Measurements from ENCODE around the gene SUPT20HL1. TPM values are rescaled to one million over a fixed set of nuclear protein-coding genes. Genes with fewer than 3 reads are reported as not detected.
"Not testable (repeated sequence)": the region's sequence is repeated elsewhere in the genome, so short reads cannot be mapped to it uniquely, and the experiment has no call there.

SUPT20HL1 gene
- total RNA-seq, 1 experiment from 2014 or later: not detected

DNA sequence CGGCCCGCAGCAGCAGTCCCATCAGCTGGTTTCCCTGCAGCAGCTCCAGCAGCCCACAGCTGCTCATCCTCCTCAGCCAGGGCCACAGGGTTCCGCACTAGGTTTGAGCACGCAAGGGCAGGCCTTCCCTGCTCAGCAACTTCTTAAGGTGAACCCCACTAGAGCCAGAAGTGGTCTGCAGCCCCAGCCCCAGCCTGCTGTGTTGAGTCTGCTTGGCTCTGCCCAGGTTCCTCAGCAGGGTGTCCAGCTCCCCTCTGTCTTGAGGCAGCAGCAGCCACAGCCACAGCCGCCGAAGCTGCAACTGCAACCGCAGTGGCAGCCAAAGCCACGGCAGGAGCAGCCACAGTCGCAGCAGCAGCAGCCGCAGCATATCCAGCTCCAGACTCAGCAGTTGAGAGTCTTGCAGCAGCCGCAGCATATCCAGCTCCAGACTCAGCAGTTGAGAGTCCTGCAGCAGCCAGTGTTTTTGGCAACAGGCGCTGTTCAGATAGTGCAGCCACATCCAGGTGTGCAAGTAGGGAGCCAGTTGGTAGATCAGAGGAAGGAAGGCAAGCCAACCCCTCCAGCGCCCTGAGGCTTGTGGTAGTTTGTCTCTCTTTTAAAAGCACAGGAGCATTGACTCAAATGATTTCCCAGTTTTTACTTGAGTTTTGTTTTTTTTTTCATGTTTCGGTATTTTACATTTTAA is 4.6 kb downstream of the SUPT20HL1 start:
- H3K36me3 Mint-ChIP-seq: no peaks in the 10 kb centered on the region
- peaks cover 14% of the 10 kb centered on the region for H3K4me1 Mint-ChIP-seq
- no peak overlapping the region for H3K27ac Mint-ChIP-seq
- TF ChIP-seq ZNF138 (CRISPR knock-in tag; conservative IDR thresholded peaks at IDR 0.05) (no peak), CREM (CRISPR knock-in tag; IDR thresholded peaks at IDR 0.05) (no peak), ZNF671 (CRISPR knock-in tag; IDR thresholded peaks at IDR 0.05) (no peak), RELA (CRISPR knock-in tag; IDR thresholded peaks at IDR 0.05; ENCODE audit: borderline replicate concordance) (no peak), CREB1 (CRISPR knock-in tag; IDR thresholded peaks at IDR 0.05) (no peak), ESRRA (CRISPR knock-in tag; IDR thresholded peaks at IDR 0.05; ENCODE audit: borderline replicate concordance) (no peak), EMX1 (CRISPR knock-in tag; IDR thresholded peaks at IDR 0.05) (no peak), TEAD4 (CRISPR knock-in tag; IDR thresholded peaks at IDR 0.05) (no peak), GABPB1 (CRISPR knock-in tag; IDR thresholded peaks at IDR 0.05) (no peak), NFE2L1 (CRISPR knock-in tag; IDR thresholded peaks at IDR 0.05) (no peak)
- TF ChIP-seq, protein P1, sequence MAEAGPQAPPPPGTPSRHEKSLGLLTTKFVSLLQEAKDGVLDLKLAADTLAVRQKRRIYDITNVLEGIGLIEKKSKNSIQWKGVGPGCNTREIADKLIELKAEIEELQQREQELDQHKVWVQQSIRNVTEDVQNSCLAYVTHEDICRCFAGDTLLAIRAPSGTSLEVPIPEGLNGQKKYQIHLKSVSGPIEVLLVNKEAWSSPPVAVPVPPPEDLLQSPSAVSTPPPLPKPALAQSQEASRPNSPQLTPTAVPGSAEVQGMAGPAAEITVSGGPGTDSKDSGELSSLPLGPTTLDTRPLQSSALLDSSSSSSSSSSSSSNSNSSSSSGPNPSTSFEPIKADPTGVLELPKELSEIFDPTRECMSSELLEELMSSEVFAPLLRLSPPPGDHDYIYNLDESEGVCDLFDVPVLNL (CRISPR knock-in tag; IDR thresholded peaks at IDR 0.05; ENCODE audit: borderline replicate concordance, low read depth): no peak
- TF ChIP-seq, protein P2, sequence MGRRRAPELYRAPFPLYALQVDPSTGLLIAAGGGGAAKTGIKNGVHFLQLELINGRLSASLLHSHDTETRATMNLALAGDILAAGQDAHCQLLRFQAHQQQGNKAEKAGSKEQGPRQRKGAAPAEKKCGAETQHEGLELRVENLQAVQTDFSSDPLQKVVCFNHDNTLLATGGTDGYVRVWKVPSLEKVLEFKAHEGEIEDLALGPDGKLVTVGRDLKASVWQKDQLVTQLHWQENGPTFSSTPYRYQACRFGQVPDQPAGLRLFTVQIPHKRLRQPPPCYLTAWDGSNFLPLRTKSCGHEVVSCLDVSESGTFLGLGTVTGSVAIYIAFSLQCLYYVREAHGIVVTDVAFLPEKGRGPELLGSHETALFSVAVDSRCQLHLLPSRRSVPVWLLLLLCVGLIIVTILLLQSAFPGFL (CRISPR knock-in tag; IDR thresholded peaks at IDR 0.05; ENCODE audit: borderline replicate concordance): no peak
- TF ChIP-seq, protein P3, sequence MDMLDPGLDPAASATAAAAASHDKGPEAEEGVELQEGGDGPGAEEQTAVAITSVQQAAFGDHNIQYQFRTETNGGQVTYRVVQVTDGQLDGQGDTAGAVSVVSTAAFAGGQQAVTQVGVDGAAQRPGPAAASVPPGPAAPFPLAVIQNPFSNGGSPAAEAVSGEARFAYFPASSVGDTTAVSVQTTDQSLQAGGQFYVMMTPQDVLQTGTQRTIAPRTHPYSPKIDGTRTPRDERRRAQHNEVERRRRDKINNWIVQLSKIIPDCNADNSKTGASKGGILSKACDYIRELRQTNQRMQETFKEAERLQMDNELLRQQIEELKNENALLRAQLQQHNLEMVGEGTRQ (CRISPR knock-in tag; IDR thresholded peaks at IDR 0.05): no peak
- TF ChIP-seq, protein P4, sequence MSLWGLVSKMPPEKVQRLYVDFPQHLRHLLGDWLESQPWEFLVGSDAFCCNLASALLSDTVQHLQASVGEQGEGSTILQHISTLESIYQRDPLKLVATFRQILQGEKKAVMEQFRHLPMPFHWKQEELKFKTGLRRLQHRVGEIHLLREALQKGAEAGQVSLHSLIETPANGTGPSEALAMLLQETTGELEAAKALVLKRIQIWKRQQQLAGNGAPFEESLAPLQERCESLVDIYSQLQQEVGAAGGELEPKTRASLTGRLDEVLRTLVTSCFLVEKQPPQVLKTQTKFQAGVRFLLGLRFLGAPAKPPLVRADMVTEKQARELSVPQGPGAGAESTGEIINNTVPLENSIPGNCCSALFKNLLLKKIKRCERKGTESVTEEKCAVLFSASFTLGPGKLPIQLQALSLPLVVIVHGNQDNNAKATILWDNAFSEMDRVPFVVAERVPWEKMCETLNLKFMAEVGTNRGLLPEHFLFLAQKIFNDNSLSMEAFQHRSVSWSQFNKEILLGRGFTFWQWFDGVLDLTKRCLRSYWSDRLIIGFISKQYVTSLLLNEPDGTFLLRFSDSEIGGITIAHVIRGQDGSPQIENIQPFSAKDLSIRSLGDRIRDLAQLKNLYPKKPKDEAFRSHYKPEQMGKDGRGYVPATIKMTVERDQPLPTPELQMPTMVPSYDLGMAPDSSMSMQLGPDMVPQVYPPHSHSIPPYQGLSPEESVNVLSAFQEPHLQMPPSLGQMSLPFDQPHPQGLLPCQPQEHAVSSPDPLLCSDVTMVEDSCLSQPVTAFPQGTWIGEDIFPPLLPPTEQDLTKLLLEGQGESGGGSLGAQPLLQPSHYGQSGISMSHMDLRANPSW (CRISPR knock-in tag; conservative IDR thresholded peaks at IDR 0.05; ENCODE audit: low read depth): no peak
- TF ChIP-seq, protein P5, sequence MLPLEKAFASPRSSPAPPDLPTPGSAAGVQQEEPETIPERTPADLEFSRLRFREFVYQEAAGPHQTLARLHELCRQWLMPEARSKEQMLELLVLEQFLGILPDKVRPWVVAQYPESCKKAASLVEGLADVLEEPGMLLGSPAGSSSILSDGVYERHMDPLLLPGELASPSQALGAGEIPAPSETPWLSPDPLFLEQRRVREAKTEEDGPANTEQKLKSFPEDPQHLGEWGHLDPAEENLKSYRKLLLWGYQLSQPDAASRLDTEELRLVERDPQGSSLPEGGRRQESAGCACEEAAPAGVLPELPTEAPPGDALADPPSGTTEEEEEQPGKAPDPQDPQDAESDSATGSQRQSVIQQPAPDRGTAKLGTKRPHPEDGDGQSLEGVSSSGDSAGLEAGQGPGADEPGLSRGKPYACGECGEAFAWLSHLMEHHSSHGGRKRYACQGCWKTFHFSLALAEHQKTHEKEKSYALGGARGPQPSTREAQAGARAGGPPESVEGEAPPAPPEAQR (CRISPR knock-in tag; IDR thresholded peaks at IDR 0.05): no peak
- TF ChIP-seq, protein P6, sequence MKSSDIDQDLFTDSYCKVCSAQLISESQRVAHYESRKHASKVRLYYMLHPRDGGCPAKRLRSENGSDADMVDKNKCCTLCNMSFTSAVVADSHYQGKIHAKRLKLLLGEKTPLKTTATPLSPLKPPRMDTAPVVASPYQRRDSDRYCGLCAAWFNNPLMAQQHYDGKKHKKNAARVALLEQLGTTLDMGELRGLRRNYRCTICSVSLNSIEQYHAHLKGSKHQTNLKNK (CRISPR knock-in tag; IDR thresholded peaks at IDR 0.05): no peak
- TF ChIP-seq, protein P7, sequence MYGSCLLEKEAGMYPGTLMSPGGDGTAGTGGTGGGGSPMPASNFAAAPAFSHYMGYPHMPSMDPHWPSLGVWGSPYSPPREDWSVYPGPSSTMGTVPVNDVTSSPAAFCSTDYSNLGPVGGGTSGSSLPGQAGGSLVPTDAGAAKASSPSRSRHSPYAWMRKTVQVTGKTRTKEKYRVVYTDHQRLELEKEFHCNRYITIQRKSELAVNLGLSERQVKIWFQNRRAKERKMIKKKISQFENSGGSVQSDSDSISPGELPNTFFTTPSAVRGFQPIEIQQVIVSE (CRISPR knock-in tag; IDR thresholded peaks at IDR 0.05; ENCODE audit: borderline replicate concordance): no peak
- TF ChIP-seq, protein P8, sequence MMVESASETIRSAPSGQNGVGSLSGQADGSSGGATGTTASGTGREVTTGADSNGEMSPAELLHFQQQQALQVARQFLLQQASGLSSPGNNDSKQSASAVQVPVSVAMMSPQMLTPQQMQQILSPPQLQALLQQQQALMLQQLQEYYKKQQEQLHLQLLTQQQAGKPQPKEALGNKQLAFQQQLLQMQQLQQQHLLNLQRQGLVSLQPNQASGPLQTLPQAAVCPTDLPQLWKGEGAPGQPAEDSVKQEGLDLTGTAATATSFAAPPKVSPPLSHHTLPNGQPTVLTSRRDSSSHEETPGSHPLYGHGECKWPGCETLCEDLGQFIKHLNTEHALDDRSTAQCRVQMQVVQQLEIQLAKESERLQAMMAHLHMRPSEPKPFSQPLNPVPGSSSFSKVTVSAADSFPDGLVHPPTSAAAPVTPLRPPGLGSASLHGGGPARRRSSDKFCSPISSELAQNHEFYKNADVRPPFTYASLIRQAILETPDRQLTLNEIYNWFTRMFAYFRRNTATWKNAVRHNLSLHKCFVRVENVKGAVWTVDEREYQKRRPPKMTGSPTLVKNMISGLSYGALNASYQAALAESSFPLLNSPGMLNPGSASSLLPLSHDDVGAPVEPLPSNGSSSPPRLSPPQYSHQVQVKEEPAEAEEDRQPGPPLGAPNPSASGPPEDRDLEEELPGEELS (CRISPR knock-in tag; IDR thresholded peaks at IDR 0.05): no peak
- TF ChIP-seq, protein P9, sequence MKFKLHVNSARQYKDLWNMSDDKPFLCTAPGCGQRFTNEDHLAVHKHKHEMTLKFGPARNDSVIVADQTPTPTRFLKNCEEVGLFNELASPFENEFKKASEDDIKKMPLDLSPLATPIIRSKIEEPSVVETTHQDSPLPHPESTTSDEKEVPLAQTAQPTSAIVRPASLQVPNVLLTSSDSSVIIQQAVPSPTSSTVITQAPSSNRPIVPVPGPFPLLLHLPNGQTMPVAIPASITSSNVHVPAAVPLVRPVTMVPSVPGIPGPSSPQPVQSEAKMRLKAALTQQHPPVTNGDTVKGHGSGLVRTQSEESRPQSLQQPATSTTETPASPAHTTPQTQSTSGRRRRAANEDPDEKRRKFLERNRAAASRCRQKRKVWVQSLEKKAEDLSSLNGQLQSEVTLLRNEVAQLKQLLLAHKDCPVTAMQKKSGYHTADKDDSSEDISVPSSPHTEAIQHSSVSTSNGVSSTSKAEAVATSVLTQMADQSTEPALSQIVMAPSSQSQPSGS (CRISPR knock-in tag; IDR thresholded peaks at IDR 0.05; ENCODE audit: borderline replicate concordance, low read depth): no peak
- H3K9me3 Mint-ChIP-seq: no peaks in the 10 kb centered on the region
- ChIA-PET POLR2A (no interaction called here), CTCF (interaction anchor here (1.4 kb wide), 1 partner anchor 105 kb away, joined by 4 read pairs; no protein-coding TSS in a partner anchor)
- no peak for DNase-seq (ENCODE audit: low spot score)
- H3K27me3 Mint-ChIP-seq (ENCODE audit: low read depth): no peaks in the 10 kb centered on the region
- ATAC-seq: no peak
- no peak overlapping the region for H3K4me3 Mint-ChIP-seq

DNA sequence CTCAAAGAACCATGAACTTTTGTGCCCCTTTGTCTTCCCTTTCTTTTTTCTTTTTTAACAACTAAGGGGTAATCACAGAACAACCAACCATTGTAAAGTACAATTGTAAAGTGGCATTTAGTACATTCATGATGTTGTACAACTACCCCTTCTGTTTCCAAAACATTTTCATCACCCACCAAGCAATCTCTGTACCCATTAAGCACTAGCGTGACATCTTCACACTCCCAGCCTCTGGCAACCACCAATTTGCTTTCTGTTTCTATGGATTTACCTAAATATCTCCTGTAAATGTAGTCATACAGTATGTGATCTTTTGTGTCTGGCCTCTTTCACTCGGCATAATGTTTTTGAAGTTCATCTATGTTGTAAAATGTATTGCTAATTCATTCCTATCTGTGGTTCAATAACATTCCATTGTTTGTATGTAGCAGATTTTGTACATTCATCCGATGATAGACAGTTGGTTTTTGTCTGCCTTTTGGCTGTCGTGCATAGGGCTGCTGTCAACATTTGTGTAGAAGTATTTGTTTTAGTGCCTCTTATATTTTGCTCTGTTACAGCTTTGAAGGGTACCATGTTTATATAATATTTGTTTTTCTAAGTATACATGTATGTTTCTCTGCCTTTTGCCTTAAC is 6.4 kb downstream of the SUPT20HL1 start:
- peaks cover 33% of the 10 kb centered on the region for H3K4me1 Mint-ChIP-seq
- H3K27ac Mint-ChIP-seq; H3K9me3 Mint-ChIP-seq; H3K4me3 Mint-ChIP-seq; H3K36me3 Mint-ChIP-seq; POLR2A ChIA-PET; ATAC-seq; DNase-seq (ENCODE audit: low spot score); CTCF ChIA-PET; H3K27me3 Mint-ChIP-seq (ENCODE audit: low read depth): not testable (repeated sequence)
